SU-DHL-6 (cell line): ENCODE results near the gene PVR.
A peak's percentile ranks its signal among the peaks of the same experiment; 100 is the strongest.

Experiments used
- H2AFZ ChIP-seq: fragments of 200-600 bp; sonication (generic); 2 replicates; pipeline ENCODE4 v1.6.1; 2014; ENCODE audit warnings: low read depth, mild to moderate bottlenecking, moderate library complexity, mixed read lengths, antibody characterized with exemption, low read length; ENCODE audit not compliant: severe bottlenecking
- H3F3A ChIP-seq: fragments of 200-600 bp; shearing (Covaris generic); 2 replicates; pipeline ENCODE4 v1.6.0; 2016; ENCODE audit warnings: antibody characterized with exemption, mild to moderate bottlenecking; ENCODE audit not compliant: insufficient read depth
- H3K27ac ChIP-seq: fragments of 200-600 bp; sonication (generic); 2 replicates; pipeline ENCODE4 v1.5.1; 2016; ENCODE audit warnings: low read depth, mild to moderate bottlenecking, low read length, moderate library complexity, mixed read lengths
- H3K27me3 ChIP-seq: fragments of 200-600 bp; sonication (generic), shearing (Covaris generic); 2 replicates; pipeline ENCODE4 v1.6.0; 2014; ENCODE audit warnings: mild to moderate bottlenecking, low read length
- H3K36me3 ChIP-seq: fragments of 200-600 bp; sonication (generic); 2 replicates; pipeline ENCODE4 v1.6.1; 2014; ENCODE audit warnings: mild to moderate bottlenecking, low read length, mixed read lengths
- H3K4me2 ChIP-seq: fragments of 300-600, 200-600 bp; shearing (Covaris generic), sonication (generic); 2 replicates; pipeline ENCODE4 v1.6.0; 2014; ENCODE audit warnings: low read length, low read depth, mild to moderate bottlenecking; ENCODE audit not compliant: poor library complexity, severe bottlenecking
- H3K4me3 ChIP-seq: fragments of 200-600 bp; sonication (generic); 2 replicates; pipeline ENCODE4 v1.5.1; 2014; ENCODE audit warnings: antibody characterized with exemption, low read length, mild to moderate bottlenecking, mixed read lengths; ENCODE audit not compliant: insufficient read depth, poor library complexity, severe bottlenecking
- H3K79me2 ChIP-seq: fragments of 200-600 bp; sonication (generic); 2 replicates; pipeline ENCODE4 v1.6.1; 2014; ENCODE audit warnings: mild to moderate bottlenecking, low read length, moderate library complexity; ENCODE audit not compliant: insufficient read depth
- H3K9ac ChIP-seq: fragments of 200-600 bp; sonication (generic); 2 replicates; pipeline ENCODE4 v1.7.0; 2014; ENCODE audit warnings: mild to moderate bottlenecking, low read length
- H3K9me2 ChIP-seq: fragments of 200-600 bp; sonication (generic); replicated peaks from 2 replicates; pipeline ENCODE4 v1.6.1; 2014; ENCODE audit warnings: low read length; ENCODE audit not compliant: insufficient read depth
- H3K9me3 ChIP-seq: fragments of 200-600 bp; sonication (generic); 2 replicates; pipeline ENCODE4 v1.6.1; 2014; ENCODE audit warnings: low read length, mixed read lengths; ENCODE audit not compliant: insufficient read depth
- H4K20me1 ChIP-seq: fragments of 200-600 bp; sonication (generic); 2 replicates; pipeline ENCODE4 v1.6.1; 2014; ENCODE audit warnings: low read depth, mild to moderate bottlenecking, antibody characterized with exemption, low read length, moderate library complexity, mixed read lengths
- CTCF ChIP-seq: fragments of 200-600 bp; sonication (generic); IDR thresholded peaks from one replicate; pipeline ENCODE4 v1.5.1; 2017; ENCODE audit warnings: antibody characterized with exemption, mild to moderate bottlenecking, low read length, moderate library complexity; ENCODE audit not compliant: insufficient read depth, poor library complexity, severe bottlenecking
- EZH2phosphoT487 ChIP-seq: fragments of 200-600 bp; sonication (generic), shearing (Covaris generic); conservative IDR thresholded peaks from 2 replicates; pipeline ENCODE4 v1.6.1; 2018; ENCODE audit warnings: mild to moderate bottlenecking, antibody characterized with exemption, low read length, moderate library complexity, mixed read lengths

Gene PVR

DNA sequence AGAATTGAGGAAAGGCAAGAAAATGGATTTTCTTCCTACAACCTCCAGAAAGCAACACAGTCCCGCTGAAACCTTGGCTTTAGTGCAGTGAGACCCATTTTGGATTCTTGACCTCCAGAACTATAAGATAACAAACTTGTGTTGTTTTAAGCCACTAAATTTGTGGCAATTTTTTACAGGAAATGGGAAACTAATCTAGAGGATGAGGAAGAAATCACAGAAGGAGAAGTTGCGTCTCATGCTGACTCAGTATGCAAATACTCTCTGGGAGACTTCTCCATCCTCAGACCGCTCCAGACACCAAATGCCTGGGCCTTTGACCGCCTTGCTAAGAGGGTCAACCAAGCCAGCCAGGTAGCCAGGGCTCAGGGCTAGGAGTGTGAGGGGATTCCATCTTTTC lies 42.2 kb downstream of the PVR start:
- Histone ChIP-seq H3K9me2 (no peaks in the 10 kb centered on the region), H3K9me3 (no peaks in the 10 kb centered on the region), H3K79me2 (no peaks in the 10 kb centered on the region), H4K20me1 (no peaks in the 10 kb centered on the region), H3K4me3 (no peak overlapping the region), H3K4me2 (peak overlapping the region; percentile 16), H2AFZ (no peak overlapping the region), H3K36me3 (no peaks in the 10 kb centered on the region), H3F3A (no peaks in the 10 kb centered on the region), H3K27me3 (no peaks in the 10 kb centered on the region), H3K27ac (no peak overlapping the region), H3K9ac (no peak overlapping the region)
- TF ChIP-seq EZH2phosphoT487, result no peak
- no peak for TF ChIP-seq CTCF

GRCh38 chr19:44686896-44687295 lies 43.2 kb downstream of the PVR start:
- H3K36me3 ChIP-seq, result no peaks in the 10 kb centered on the region
- H4K20me1 ChIP-seq, result no peaks in the 10 kb centered on the region
- H2AFZ ChIP-seq, result no peak overlapping the region
- no peak overlapping the region for H3K27ac ChIP-seq
- no peak overlapping the region for H3K9ac ChIP-seq
- no peaks in the 10 kb centered on the region for H3K9me2 ChIP-seq
- H3K9me3 ChIP-seq, result no peaks in the 10 kb centered on the region
- H3K79me2 ChIP-seq, result no peaks in the 10 kb centered on the region
- TF ChIP-seq CTCF (no peak), EZH2phosphoT487 (no peak)
- H3F3A ChIP-seq, result no peaks in the 10 kb centered on the region
- no peaks in the 10 kb centered on the region for H3K27me3 ChIP-seq
- H3K4me2 ChIP-seq, result no peak overlapping the region
- no peak overlapping the region for H3K4me3 ChIP-seq

- TF ChIP-seq CTCF, result no peak
- no peak for TF ChIP-seq EZH2phosphoT487
- no peak overlapping the region for H3K27ac ChIP-seq
- no peak overlapping the region for H3K4me3 ChIP-seq
- no peaks in the 10 kb centered on the region for H3K9me2 ChIP-seq
- H3K79me2 ChIP-seq, result no peaks in the 10 kb centered on the region
- H2AFZ ChIP-seq, result no peak overlapping the region
- no peaks in the 10 kb centered on the region for H3K27me3 ChIP-seq
- no peaks in the 10 kb centered on the region for H4K20me1 ChIP-seq
- no peak overlapping the region for H3K9ac ChIP-seq
- no peaks in the 10 kb centered on the region for H3K9me3 ChIP-seq
- H3K4me2 ChIP-seq, result no peak overlapping the region
- H3K36me3 ChIP-seq, result no peaks in the 10 kb centered on the region
- no peaks in the 10 kb centered on the region for H3F3A ChIP-seq
These were observed 44.2 kb downstream of the PVR start for GRCh38 chr19:44687888-44688287.
